ENCODE results near the gene TOP1. TPM values are rescaled to one million over a fixed set of nuclear protein-coding genes. Genes with fewer than 3 reads are reported as not detected.

The TOP1 gene
- total and polyA plus RNA-seq, 9 of the 15 experiments (the other 6 are each of a cell fraction or from before 2014, with no cell fraction given) = 26.4 to 127 (median 39.6) TPM

DNA sequence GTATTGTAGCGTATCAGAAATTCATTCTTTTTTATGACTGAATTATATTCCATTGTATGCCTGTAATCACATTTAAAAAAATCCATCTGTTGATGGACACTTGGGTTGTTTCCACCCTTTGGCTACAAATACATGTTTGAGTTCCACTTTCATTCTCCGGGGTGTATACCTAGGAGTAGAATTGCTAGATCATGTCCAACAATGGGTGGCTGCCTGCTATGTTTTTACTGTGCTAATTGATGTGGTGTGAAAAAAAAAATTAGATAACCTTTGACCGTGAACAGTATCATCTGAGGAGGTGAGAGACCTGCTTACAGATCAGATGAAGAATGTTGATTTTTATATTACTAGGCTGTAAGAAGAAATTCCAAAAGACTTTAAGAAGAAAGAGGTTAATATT, 37.1 kb downstream of the TOP1 start:
- H3K4me2 ChIP-seq (ENCODE audit: insufficient read depth, low read length) = no peak overlapping the region
- no peak overlapping the region for H3K27ac ChIP-seq (ENCODE audit: extremely low read depth, low read depth, low read length)
- H3K4me1 ChIP-seq (replicated peaks in 1 of 2; ENCODE audit: control insufficient read depth in 2 of 2, insufficient read depth in 2 of 2, low read length in 2 of 2) = peaks cover 0 to 24% of the 10 kb centered on the region in 2 experiments; a peak in 2 of 5 replicates
- FAIRE-seq = no peak
- no TSS peak for BruUV-seq (replicated peaks)
- TF ChIP-seq CEBPB (tag; IDR thresholded peaks at IDR 0.05) (no peak), SMARCC2 (IDR thresholded peaks at IDR 0.05; ENCODE audit: low read depth) (no peak), GATAD2A (IDR thresholded peaks at IDR 0.05) (no peak), RFX7 (CRISPR knock-in tag; IDR thresholded peaks at IDR 0.05) (no peak), HMGN3 (IDR thresholded peaks at IDR 0.05; ENCODE audit: borderline replicate concordance, extremely low read depth, insufficient read length, low read depth, low read length) (no peak), ZFP36 (IDR thresholded peaks at IDR 0.05; ENCODE audit: low read depth, low read length, partially characterized antibody) (no peak), EGR1 (conservative IDR thresholded peaks at IDR 0.05) (no peak), CBX1 (IDR thresholded peaks at IDR 0.05; ENCODE audit: low read depth) (no peak), HNRNPK (IDR thresholded peaks at IDR 0.05; ENCODE audit: low read depth, low read length, poor library complexity, severe bottlenecking) (no peak), ZNF717 (CRISPR knock-in tag; IDR thresholded peaks at IDR 0.05) (no peak)
- TF ChIP-seq, protein P1, sequence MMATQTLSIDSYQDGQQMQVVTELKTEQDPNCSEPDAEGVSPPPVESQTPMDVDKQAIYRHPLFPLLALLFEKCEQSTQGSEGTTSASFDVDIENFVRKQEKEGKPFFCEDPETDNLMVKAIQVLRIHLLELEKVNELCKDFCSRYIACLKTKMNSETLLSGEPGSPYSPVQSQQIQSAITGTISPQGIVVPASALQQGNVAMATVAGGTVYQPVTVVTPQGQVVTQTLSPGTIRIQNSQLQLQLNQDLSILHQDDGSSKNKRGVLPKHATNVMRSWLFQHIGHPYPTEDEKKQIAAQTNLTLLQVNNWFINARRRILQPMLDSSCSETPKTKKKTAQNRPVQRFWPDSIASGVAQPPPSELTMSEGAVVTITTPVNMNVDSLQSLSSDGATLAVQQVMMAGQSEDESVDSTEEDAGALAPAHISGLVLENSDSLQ (IDR thresholded peaks at IDR 0.05) = no peak
- TF ChIP-seq, protein P2, sequence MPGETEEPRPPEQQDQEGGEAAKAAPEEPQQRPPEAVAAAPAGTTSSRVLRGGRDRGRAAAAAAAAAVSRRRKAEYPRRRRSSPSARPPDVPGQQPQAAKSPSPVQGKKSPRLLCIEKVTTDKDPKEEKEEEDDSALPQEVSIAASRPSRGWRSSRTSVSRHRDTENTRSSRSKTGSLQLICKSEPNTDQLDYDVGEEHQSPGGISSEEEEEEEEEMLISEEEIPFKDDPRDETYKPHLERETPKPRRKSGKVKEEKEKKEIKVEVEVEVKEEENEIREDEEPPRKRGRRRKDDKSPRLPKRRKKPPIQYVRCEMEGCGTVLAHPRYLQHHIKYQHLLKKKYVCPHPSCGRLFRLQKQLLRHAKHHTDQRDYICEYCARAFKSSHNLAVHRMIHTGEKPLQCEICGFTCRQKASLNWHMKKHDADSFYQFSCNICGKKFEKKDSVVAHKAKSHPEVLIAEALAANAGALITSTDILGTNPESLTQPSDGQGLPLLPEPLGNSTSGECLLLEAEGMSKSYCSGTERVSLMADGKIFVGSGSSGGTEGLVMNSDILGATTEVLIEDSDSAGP (CRISPR knock-in tag; IDR thresholded peaks at IDR 0.05) = no peak
- TF ChIP-seq, protein P3, sequence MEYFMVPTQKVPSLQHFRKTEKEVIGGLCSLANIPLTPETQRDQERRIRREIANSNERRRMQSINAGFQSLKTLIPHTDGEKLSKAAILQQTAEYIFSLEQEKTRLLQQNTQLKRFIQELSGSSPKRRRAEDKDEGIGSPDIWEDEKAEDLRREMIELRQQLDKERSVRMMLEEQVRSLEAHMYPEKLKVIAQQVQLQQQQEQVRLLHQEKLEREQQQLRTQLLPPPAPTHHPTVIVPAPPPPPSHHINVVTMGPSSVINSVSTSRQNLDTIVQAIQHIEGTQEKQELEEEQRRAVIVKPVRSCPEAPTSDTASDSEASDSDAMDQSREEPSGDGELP (CRISPR knock-in tag; IDR thresholded peaks at IDR 0.05; ENCODE audit: borderline replicate concordance) = no peak
- no peaks in the 10 kb centered on the region for H3K27me3 ChIP-seq (ENCODE audit: control insufficient read depth in 2 of 2, insufficient read depth in 2 of 2, low read length in 2 of 2)
- ATAC-seq = no peak
- ChIA-PET POLR2A (interaction anchor here (1.3 kb wide), 1 partner anchor 14 kb away, joined by 3 read pairs; no protein-coding TSS in a partner anchor), CTCF (ENCODE audit: low intra/inter-chr PET ratio) (no interaction called here)
- in situ Hi-C loops (cut with MboI) = no loop called here
- intact Hi-C loops (cut with micrococcal nuclease) = no loop called here
- H3K79me2 ChIP-seq (ENCODE audit: control insufficient read depth, insufficient read depth, low read length) = peaks cover 94% of the 10 kb centered on the region
- H3K9me1 ChIP-seq (ENCODE audit: control insufficient read depth, insufficient read depth, low read length) = no peaks in the 10 kb centered on the region
- no peak overlapping the region for H3K4me3 ChIP-seq
- no peaks in the 10 kb centered on the region; the same call in 1 of the 2 replicates for H4K20me1 ChIP-seq (replicated peaks; ENCODE audit: control insufficient read depth, insufficient read depth, low read length)
- no peak for DNase-seq (ENCODE audit: extremely low read depth in 1 of 4, low spot score in 3 of 4)
- 63% methylated on average over 3 of the region's 3 CpGs for WGBS (ENCODE audit: insufficient coverage, low coverage, missing lambda C conversion rate)
- H3K36me3 ChIP-seq (ENCODE audit: control insufficient read depth, insufficient read depth, low read length) = peaks cover 71% of the 10 kb centered on the region
- H3K9me3 ChIP-seq (replicated peaks; ENCODE audit: control insufficient read depth, insufficient read depth, low read depth, low read length) = no peaks in the 10 kb centered on the region
- no peak overlapping the region for H3K9ac ChIP-seq (ENCODE audit: insufficient read depth in 1 of 2, low read depth in 2 of 2, low read length in 2 of 2)
- H2AFZ ChIP-seq (ENCODE audit: low read depth, low read length) = no peak overlapping the region
